K562 (cell line): Measurements from ENCODE around the gene SPATC1L. TPM values are rescaled to one million over a fixed set of nuclear protein-coding genes. Genes with fewer than 3 reads are reported as not detected.

Experiments used
- CREB1 ChIP-seq, 2 experiments: sonication (generic) in 1 of 2; formaldehyde crosslinking in 1 of 2; IDR thresholded peaks; 2 replicates each; pipeline versions ENCODE4 v1.6.1 to v1.8.0; 2012 to 2022; ENCODE audit warnings: inconsistent platforms in 1 of 2, mild to moderate bottlenecking in 1 of 2, missing genetic modification reagents in 1 of 2, moderate library complexity in 1 of 2
- EP400 ChIP-seq: fragments of 450-650 bp; IDR thresholded peaks from 2 replicates; pipeline ENCODE4 v1.6.1; 2017; ENCODE audit warnings: antibody characterized with exemption, mild to moderate bottlenecking, moderate library complexity
- EWSR1 ChIP-seq: fragments of 450-650 bp; IDR thresholded peaks from 2 replicates; pipeline ENCODE4 v1.6.1; 2018; ENCODE audit warnings: borderline replicate concordance, mild to moderate bottlenecking, low read depth, moderate library complexity; ENCODE audit not compliant: partially characterized antibody
- NONO ChIP-seq, 2 experiments: fragments of 200-400 bp in 1 of 2; fragments of 450-650 bp in 1 of 2; formaldehyde crosslinking in 1 of 2; IDR thresholded peaks; 2 replicates each; pipeline ENCODE4 v1.6.1; 2017; ENCODE audit warnings: low read depth in 2 of 2, mild to moderate bottlenecking in 2 of 2, moderate library complexity in 2 of 2, low read length in 1 of 2
- SMC3 ChIP-seq: conservative IDR thresholded peaks from 2 replicates; pipeline ENCODE4 v1.6.1; 2011; ENCODE audit warnings: low read depth, low read length, improper control_type of control experiment; ENCODE audit not compliant: insufficient read depth
- ZBTB1 ChIP-seq: sonication (generic); formaldehyde crosslinking; IDR thresholded peaks from 2 replicates; pipeline ENCODE4 v1.8.1; 2023; ENCODE audit warnings: missing genetic modification reagents, low read depth, mild to moderate bottlenecking, borderline replicate concordance
- ZBTB8A ChIP-seq: fragments of 450-650 bp; IDR thresholded peaks from 2 replicates; pipeline ENCODE4 v1.6.1; 2018; ENCODE audit warnings: mild to moderate bottlenecking, moderate library complexity; ENCODE audit not compliant: partially characterized antibody
- ZNF318 ChIP-seq, 2 experiments: fragments of 450-650 bp; IDR thresholded peaks; 2 replicates each; pipeline ENCODE4 v1.6.1; 2016; ENCODE audit warnings: mild to moderate bottlenecking in 2 of 2, borderline replicate concordance in 1 of 2, low read depth in 1 of 2, moderate library complexity in 1 of 2
- ZNF766 ChIP-seq: fragments of 200-800 bp; sonication (Bioruptor generic); conservative IDR thresholded peaks from 2 replicates; pipeline ENCODE4 v1.6.1; 2016; ENCODE audit warnings: missing genetic modification characterization, missing compliant biosample characterization
- polyA plus RNA-seq, 8 experiments: library from polyadenylated mRNA; depleted of rRNA in 4 of 8; stranded (reverse) in 5 of 8; unstranded in 3 of 8; fragments of >200 nt; fragmentation: Nextera tagmentation in 2 of 8; fragmentation: Illumina TruSeq in 1 of 8; extraction: Ambion mirVana in 2 of 8; extraction: Trizol in 1 of 8; gene quantifications; 2 replicates each; pipeline versions ENCODE4 v1.2.1 to v1.2.3, GENCODE V29; 2011 to 2014; ENCODE audit warnings: inconsistent platforms in 1 of 8, missing spikeins in 1 of 8
- total RNA-seq, 7 experiments: library from RNA; depleted of rRNA in 6 of 7; stranded (reverse); fragments of >200 nt in 6 of 7; fragmentation: Illumina TruSeq in 2 of 7; extraction: Trizol in 2 of 7; gene quantifications; 2 replicates each; pipeline versions ENCODE4 v1.2.1 to v1.2.3, GENCODE V29; 2011 to 2021; ENCODE audit warnings: low replicate concordance in 1 of 7
- TF ChIP-seq, protein P1 (sequence below): fragments of 250-450 bp; sonication (Bioruptor Pico); IDR thresholded peaks from 2 replicates; pipeline ENCODE4 v1.9.0; 2021; ENCODE audit warnings: mild to moderate bottlenecking, inconsistent platforms
- TF ChIP-seq, protein P2 (sequence below): fragments of 200-800 bp; sonication (Bioruptor generic); IDR thresholded peaks from 2 replicates; pipeline ENCODE4 v1.6.1; 2017; ENCODE audit warnings: missing genetic modification characterization, missing compliant biosample characterization

The SPATC1L gene
- total and polyA plus RNA-seq, 9 of the 15 experiments (the other 6 are each of a cell fraction or from before 2014, with no cell fraction given) = 0.14 to 121 (median 34.0) TPM; not detected in 1

DNA sequence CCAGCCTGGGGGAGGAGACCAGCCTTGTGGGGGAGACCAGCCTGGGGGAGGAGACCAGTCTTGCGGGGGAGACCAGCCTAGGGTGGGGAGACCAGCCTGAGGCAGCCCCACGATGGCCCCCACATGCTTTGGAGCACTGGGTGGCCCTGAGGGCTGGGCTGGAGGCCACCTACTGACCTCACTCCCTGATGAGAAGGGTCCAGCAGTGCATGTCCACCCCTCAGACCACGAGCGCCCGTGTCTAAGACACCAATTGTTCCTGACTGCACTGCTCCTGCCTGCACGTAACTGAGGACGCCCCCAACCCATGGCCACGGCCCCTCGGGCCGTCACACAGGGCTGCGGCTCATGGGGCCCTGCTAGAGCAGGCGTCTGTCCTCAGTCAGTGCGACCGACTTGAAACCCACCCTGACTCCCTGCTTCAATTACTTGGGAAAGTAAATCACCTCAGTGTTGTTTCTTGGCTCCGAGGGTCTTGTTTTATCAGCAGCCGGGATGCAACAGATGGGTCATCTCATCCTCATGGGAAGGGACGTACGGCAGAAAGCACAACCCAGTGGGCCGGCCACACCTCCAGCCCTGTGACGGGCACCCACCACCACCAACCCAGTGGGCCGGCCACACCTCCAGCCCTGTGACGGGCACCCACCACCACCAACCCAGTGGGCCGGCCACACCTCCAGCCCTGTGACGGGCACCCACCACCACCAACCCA is at the start of gene SPATC1L (continued):
- TF ChIP-seq ZNF318 (IDR thresholded peaks at IDR 0.05; ENCODE audit: borderline replicate concordance in 1 of 2, low read depth in 1 of 2) = no peak
- no peak for TF ChIP-seq ZBTB8A
- peak; percentile 69; the same call in 1 of the 2 replicates for TF ChIP-seq ZBTB1 (CRISPR knock-in tag)
- TF ChIP-seq, protein P1, sequence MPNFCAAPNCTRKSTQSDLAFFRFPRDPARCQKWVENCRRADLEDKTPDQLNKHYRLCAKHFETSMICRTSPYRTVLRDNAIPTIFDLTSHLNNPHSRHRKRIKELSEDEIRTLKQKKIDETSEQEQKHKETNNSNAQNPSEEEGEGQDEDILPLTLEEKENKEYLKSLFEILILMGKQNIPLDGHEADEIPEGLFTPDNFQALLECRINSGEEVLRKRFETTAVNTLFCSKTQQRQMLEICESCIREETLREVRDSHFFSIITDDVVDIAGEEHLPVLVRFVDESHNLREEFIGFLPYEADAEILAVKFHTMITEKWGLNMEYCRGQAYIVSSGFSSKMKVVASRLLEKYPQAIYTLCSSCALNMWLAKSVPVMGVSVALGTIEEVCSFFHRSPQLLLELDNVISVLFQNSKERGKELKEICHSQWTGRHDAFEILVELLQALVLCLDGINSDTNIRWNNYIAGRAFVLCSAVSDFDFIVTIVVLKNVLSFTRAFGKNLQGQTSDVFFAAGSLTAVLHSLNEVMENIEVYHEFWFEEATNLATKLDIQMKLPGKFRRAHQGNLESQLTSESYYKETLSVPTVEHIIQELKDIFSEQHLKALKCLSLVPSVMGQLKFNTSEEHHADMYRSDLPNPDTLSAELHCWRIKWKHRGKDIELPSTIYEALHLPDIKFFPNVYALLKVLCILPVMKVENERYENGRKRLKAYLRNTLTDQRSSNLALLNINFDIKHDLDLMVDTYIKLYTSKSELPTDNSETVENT (CRISPR knock-in tag) = 0 out of 2 replicates have a peak, but pooled peaks have one; percentile 26
- peak; percentile 32; the same call in 1 of the 2 replicates for TF ChIP-seq EP400
- peak in 1 of 2 experiments; percentile 68; a peak in 1 of 4 replicates for TF ChIP-seq NONO (IDR thresholded peaks at IDR 0.05; ENCODE audit: low read depth in 2 of 2, low read length in 1 of 2)
- TF ChIP-seq, protein P2, sequence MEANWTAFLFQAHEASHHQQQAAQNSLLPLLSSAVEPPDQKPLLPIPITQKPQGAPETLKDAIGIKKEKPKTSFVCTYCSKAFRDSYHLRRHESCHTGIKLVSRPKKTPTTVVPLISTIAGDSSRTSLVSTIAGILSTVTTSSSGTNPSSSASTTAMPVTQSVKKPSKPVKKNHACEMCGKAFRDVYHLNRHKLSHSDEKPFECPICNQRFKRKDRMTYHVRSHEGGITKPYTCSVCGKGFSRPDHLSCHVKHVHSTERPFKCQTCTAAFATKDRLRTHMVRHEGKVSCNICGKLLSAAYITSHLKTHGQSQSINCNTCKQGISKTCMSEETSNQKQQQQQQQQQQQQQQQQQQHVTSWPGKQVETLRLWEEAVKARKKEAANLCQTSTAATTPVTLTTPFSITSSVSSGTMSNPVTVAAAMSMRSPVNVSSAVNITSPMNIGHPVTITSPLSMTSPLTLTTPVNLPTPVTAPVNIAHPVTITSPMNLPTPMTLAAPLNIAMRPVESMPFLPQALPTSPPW (CRISPR knock-in tag) = peak; percentile 90
- TF ChIP-seq CREB1 (IDR thresholded peaks at IDR 0.05) = peak; percentile 72; the same call in 1 of the 2 replicates
- no peak; the same call in 1 of the 2 replicates for TF ChIP-seq CREB1 (CRISPR knock-in tag; IDR thresholded peaks at IDR 0.05)
- TF ChIP-seq ZNF766 (CRISPR knock-in tag) = 0 out of 2 replicates have a peak, but pooled peaks have one; percentile 11
- TF ChIP-seq SMC3 = no peak
- TF ChIP-seq EWSR1 = no peak
